Activated CD4-positive, alpha-beta T cell treated with anti-CD3 and anti-CD28 coated beads, Interleukin-2, amount 10 ng/mL, durations not matched to agents 24 days and 14 days (primary cell): ENCODE data around the gene PLS3. TPM values are rescaled to one million over a fixed set of nuclear protein-coding genes. Genes with fewer than 3 reads are reported as not detected.

Experiments used
- DNase-seq: peaks from one replicate; pipeline ENCODE4 v3.0.0; 2022
- H3K27ac Mint-ChIP-seq: one replicate; pipeline ENCODE4 v1.8.0; 2022; ENCODE audit warnings: mild to moderate bottlenecking, mixed read lengths
- H3K27me3 Mint-ChIP-seq: one replicate; pipeline ENCODE4 v1.8.0; 2022; ENCODE audit warnings: mixed read lengths
- H3K36me3 Mint-ChIP-seq: one replicate; pipeline ENCODE4 v1.8.0; 2022; ENCODE audit warnings: low read depth, mild to moderate bottlenecking, mixed read lengths
- H3K4me1 Mint-ChIP-seq: one replicate; pipeline ENCODE4 v1.8.0; 2021; ENCODE audit warnings: mixed read lengths
- H3K4me3 Mint-ChIP-seq: one replicate; pipeline ENCODE4 v1.8.0; 2022; ENCODE audit warnings: mild to moderate bottlenecking, moderate library complexity, mixed read lengths
- H3K9me3 Mint-ChIP-seq: one replicate; pipeline ENCODE4 v1.8.0; 2021; ENCODE audit warnings: mixed read lengths
- intact Hi-C: fragments of 100-400 bp; cut with micrococcal nuclease; formaldehyde crosslinking; loops from one replicate; pipeline ENCODE4 v1.15.1; 2023
- total RNA-seq: library from RNA; stranded (reverse); gene quantifications from 2 replicates; pipeline ENCODE4 v1.2.3, GENCODE V29; 2022

Gene PLS3
- total RNA-seq, 1 donor from 2014 or later: 6.5 TPM

GRCh38 chrX:115696939-115697338 lies 136.0 kb downstream of the PLS3 start:
- intact Hi-C loops: no loop called here
- Mint-ChIP-seq H3K27me3 (no peaks in the 10 kb centered on the region), H3K27ac (no peak overlapping the region), H3K36me3 (no peaks in the 10 kb centered on the region), H3K9me3 (no peaks in the 10 kb centered on the region), H3K4me1 (no peaks in the 10 kb centered on the region), H3K4me3 (no peak overlapping the region)
- no peak for DNase-seq

GRCh38 chrX:115697806-115698205 lies 136.8 kb downstream of the PLS3 start:
- H3K4me1 Mint-ChIP-seq: no peaks in the 10 kb centered on the region
- H3K27me3 Mint-ChIP-seq: no peaks in the 10 kb centered on the region
- DNase-seq: no peak

More at GRCh38 chrX:115697806-115698205, 136.8 kb downstream of the PLS3 start:
- no peaks in the 10 kb centered on the region for H3K9me3 Mint-ChIP-seq
- H3K27ac Mint-ChIP-seq: no peak overlapping the region
- intact Hi-C loops: no loop called here
- H3K4me3 Mint-ChIP-seq: no peak overlapping the region
- H3K36me3 Mint-ChIP-seq: no peaks in the 10 kb centered on the region
